A673 (cell line): ENCODE data around the gene ADCY5. TPM values are rescaled to one million over a fixed set of nuclear protein-coding genes. Genes with fewer than 3 reads are reported as not detected.

Experiments used
- BruUV-seq: library from RNA; stranded (reverse); fragments of 400-500 nt; replicated peaks from 2 replicates; lab custom pipeline; 2021; lab: Mats Ljungman, UMichigan
- CTCF ChIA-PET: fragments of 300-600 bp; sonication (Branson Sonifier 250); formaldehyde crosslinking; loops from one replicate; lab custom pipeline; 2022; ENCODE audit warnings: antibody characterized with exemption; lab: Charles Lee
- POLR2A ChIA-PET: fragments of 300-600 bp; sonication (Branson Sonifier 250); formaldehyde crosslinking; loops from one replicate; lab custom pipeline; 2022; ENCODE audit warnings: antibody characterized with exemption; ENCODE audit not compliant: low non-redundant PET; lab: Charles Lee
- DNase-seq: peaks from one replicate; pipeline ENCODE4 v3.0.0-alpha.2; 2015; ENCODE audit warnings: low spot score
- H3K27ac ChIP-seq: fragments of 200-600 bp; sonication (generic); 2 replicates; pipeline ENCODE4 v1.5.1; 2016; ENCODE audit warnings: mixed run types, low read depth, mild to moderate bottlenecking, mixed read lengths, antibody characterized with exemption, low read length; ENCODE audit not compliant: poor library complexity, severe bottlenecking
- H3K27me3 ChIP-seq: fragments of 200-600 bp; sonication (generic); replicated peaks from 2 replicates; pipeline ENCODE4 v1.6.1; 2017; ENCODE audit warnings: mixed run types, low read depth, mild to moderate bottlenecking, mixed read lengths, antibody characterized with exemption, low read length; ENCODE audit not compliant: insufficient read depth, poor library complexity
- H3K36me3 ChIP-seq: fragments of 200-600 bp; sonication (generic); 2 replicates; pipeline ENCODE4 v1.6.1; 2016; ENCODE audit warnings: mixed run types, mild to moderate bottlenecking, mixed read lengths, antibody characterized with exemption, low read length; ENCODE audit not compliant: insufficient read depth, poor library complexity, severe bottlenecking
- H3K4me1 ChIP-seq: fragments of 200-600 bp; sonication (generic); 2 replicates; pipeline ENCODE4 v1.6.1; 2017; ENCODE audit warnings: mixed run types, mild to moderate bottlenecking, mixed read lengths, antibody characterized with exemption, low read length; ENCODE audit not compliant: insufficient read depth, poor library complexity, severe bottlenecking
- H3K4me3 ChIP-seq: fragments of 200-600 bp; sonication (generic); 2 replicates; pipeline ENCODE4 v1.5.1; 2016; ENCODE audit warnings: low read depth, mixed run types, mild to moderate bottlenecking, mixed read lengths, low read length; ENCODE audit not compliant: poor library complexity, severe bottlenecking
- H3K9me3 ChIP-seq: fragments of 200-600 bp; sonication (generic); 2 replicates; pipeline ENCODE4 v1.6.1; 2016; ENCODE audit warnings: mixed run types, low read depth, mild to moderate bottlenecking, mixed read lengths, antibody characterized with exemption, low read length; ENCODE audit not compliant: poor library complexity, severe bottlenecking
- CTCF ChIP-seq: fragments of 300-800, 200-600 bp; sonication (generic); conservative IDR thresholded peaks from 2 replicates; pipeline ENCODE4 v1.5.1; 2017; ENCODE audit warnings: low read depth, mild to moderate bottlenecking, antibody characterized with exemption, low read length, moderate library complexity, mixed read lengths
- EZH2 ChIP-seq: fragments of 200-600 bp; sonication (generic); IDR thresholded peaks from 2 replicates; pipeline ENCODE4 v1.6.1; 2017; ENCODE audit warnings: borderline replicate concordance, low read depth, mild to moderate bottlenecking, mixed read lengths, antibody characterized with exemption, low read length; ENCODE audit not compliant: poor library complexity, severe bottlenecking
- intact Hi-C: fragments of 100-400 bp; cut with micrococcal nuclease; formaldehyde crosslinking; loops from one replicate; pipeline ENCODE4 v1.10.0; 2022; ENCODE audit not compliant: unreplicated experiment
- total RNA-seq: library from RNA; stranded (reverse); gene quantifications from 2 replicates; pipeline ENCODE4 v1.2.3, GENCODE V29; 2021

The ADCY5 gene
- total RNA-seq, 1 experiment from 2014 or later, result 0.21 TPM

- POLR2A ChIA-PET, result no interaction called here
- CTCF ChIA-PET, result no interaction called here
- no peaks in the 10 kb centered on the region for H3K27me3 ChIP-seq
- no peaks in the 10 kb centered on the region for H3K36me3 ChIP-seq
- no TSS peak for BruUV-seq
- H3K27ac ChIP-seq, result no peak overlapping the region
- no peaks in the 10 kb centered on the region for H3K4me1 ChIP-seq
- TF ChIP-seq EZH2 (no peak), CTCF (no peak)
- no peak overlapping the region for H3K4me3 ChIP-seq
- intact Hi-C loops, result no loop called here
- H3K9me3 ChIP-seq, result no peaks in the 10 kb centered on the region
- no peak for DNase-seq
Observed at GRCh38 chr3:123327480-123327879, 121.4 kb downstream of the ADCY5 start.

- CTCF ChIA-PET, result no interaction called here
- Histone ChIP-seq H3K9me3 (no peaks in the 10 kb centered on the region), H3K4me1 (no peaks in the 10 kb centered on the region), H3K27ac (no peak overlapping the region), H3K4me3 (no peak overlapping the region), H3K27me3 (no peaks in the 10 kb centered on the region), H3K36me3 (no peaks in the 10 kb centered on the region)
- POLR2A ChIA-PET, result no interaction called here
- intact Hi-C loops, result no loop called here
- TF ChIP-seq EZH2, result no peak
- TF ChIP-seq CTCF, result no peak
- DNase-seq, result no peak
- BruUV-seq, result no TSS peak
Observed at GRCh38 chr3:123326531-123326930, 122.4 kb downstream of the ADCY5 start.

- BruUV-seq, result no TSS peak
- ChIA-PET CTCF (interaction anchor here (0.5 kb wide), 1 partner anchor 27 kb away, joined by 5 read pairs; no protein-coding TSS in a partner anchor), POLR2A (interaction anchor here (0.7 kb wide), 1 partner anchor 1123 kb away, joined by 3 read pairs; no protein-coding TSS in a partner anchor)
- Histone ChIP-seq H3K27ac (no peak overlapping the region), H3K9me3 (no peaks in the 10 kb centered on the region), H3K4me1 (no peaks in the 10 kb centered on the region), H3K27me3 (no peaks in the 10 kb centered on the region), H3K36me3 (no peaks in the 10 kb centered on the region), H3K4me3 (no peak overlapping the region)
- no peak for DNase-seq
- intact Hi-C loops, result no loop called here
- TF ChIP-seq EZH2 (no peak), CTCF (no peak)
Observed at GRCh38 chr3:123325766-123326256, 123.1 kb downstream of the ADCY5 start.
